HepG2 (cell line): ENCODE data around the gene ELL. TPM values are rescaled to one million over a fixed set of nuclear protein-coding genes. Genes with fewer than 3 reads are reported as not detected.

Source experiments
- ADNP ChIP-seq: sonication (generic); formaldehyde crosslinking; IDR thresholded peaks from 2 replicates; pipeline ENCODE4 v1.4.0; 2020; ENCODE audit warnings: missing genetic modification reagents
- CHCHD3 ChIP-seq: sonication (generic); formaldehyde crosslinking; IDR thresholded peaks from 2 replicates; pipeline ENCODE4 v1.8.0; 2022; ENCODE audit warnings: mild to moderate bottlenecking, missing genetic modification reagents, moderate library complexity
- ERF ChIP-seq: IDR thresholded peaks from 2 replicates; pipeline ENCODE4 v1.6.1; 2018; ENCODE audit warnings: missing biosample characterization, missing genetic modification reagents
- FOXA3 ChIP-seq: IDR thresholded peaks from 2 replicates; pipeline ENCODE4 v1.6.1; 2016; ENCODE audit warnings: missing genetic modification reagents, missing compliant biosample characterization
- HOXA9 ChIP-seq: sonication (generic); formaldehyde crosslinking; IDR thresholded peaks from 2 replicates; pipeline ENCODE4 v1.8.1; 2022; ENCODE audit warnings: missing genetic modification reagents, mild to moderate bottlenecking, moderate library complexity, borderline replicate concordance
- MED13 ChIP-seq: sonication (generic); formaldehyde crosslinking; IDR thresholded peaks from 2 replicates; pipeline ENCODE4 v1.5.0; 2020; ENCODE audit warnings: missing genetic modification reagents
- MTF2 ChIP-seq: sonication (generic); formaldehyde crosslinking; IDR thresholded peaks from 2 replicates; pipeline ENCODE4 v1.5.0; 2020; ENCODE audit warnings: missing genetic modification reagents, borderline replicate concordance
- NFIB ChIP-seq: sonication (generic); formaldehyde crosslinking; IDR thresholded peaks from 2 replicates; pipeline ENCODE4 v1.9.0; 2021; ENCODE audit warnings: missing genetic modification reagents, mild to moderate bottlenecking, borderline replicate concordance
- REL ChIP-seq: sonication (generic); formaldehyde crosslinking; conservative IDR thresholded peaks from 2 replicates; pipeline ENCODE4 v1.8.0; 2022; ENCODE audit warnings: mild to moderate bottlenecking, missing genetic modification reagents, moderate library complexity
- RXRA ChIP-seq: sonication (generic); formaldehyde crosslinking; IDR thresholded peaks from 2 replicates; pipeline ENCODE4 v1.5.1; 2020; ENCODE audit warnings: missing genetic modification reagents
- RXRB ChIP-seq: IDR thresholded peaks from 2 replicates; pipeline ENCODE4 v1.6.1; 2016; ENCODE audit warnings: borderline replicate concordance, missing genetic modification reagents, missing compliant biosample characterization
- SALL1 ChIP-seq: sonication (generic); formaldehyde crosslinking; IDR thresholded peaks from 2 replicates; pipeline ENCODE4 v1.8.0; 2022; ENCODE audit warnings: mild to moderate bottlenecking, missing genetic modification reagents
- TSC22D2 ChIP-seq: sonication (generic); formaldehyde crosslinking; IDR thresholded peaks from 2 replicates; pipeline ENCODE4 v1.5.1; 2020; ENCODE audit warnings: missing genetic modification reagents, mild to moderate bottlenecking, borderline replicate concordance
- ZFP90 ChIP-seq: sonication (generic); formaldehyde crosslinking; IDR thresholded peaks from 2 replicates; pipeline ENCODE4 v1.8.0; 2022; ENCODE audit warnings: missing genetic modification reagents, mild to moderate bottlenecking, inconsistent platforms, borderline replicate concordance
- ZNF124 ChIP-seq: sonication (generic); formaldehyde crosslinking; IDR thresholded peaks from 2 replicates; pipeline ENCODE4 v1.4.0; 2020; ENCODE audit warnings: missing genetic modification reagents
- ZNF329 ChIP-seq: sonication (generic); formaldehyde crosslinking; IDR thresholded peaks from 2 replicates; pipeline ENCODE4 v1.9.0; 2021; ENCODE audit warnings: low read depth, mild to moderate bottlenecking, missing genetic modification reagents
- ZNF430 ChIP-seq: sonication (generic); formaldehyde crosslinking; IDR thresholded peaks from 2 replicates; pipeline ENCODE4 v1.9.0; 2021; ENCODE audit warnings: mild to moderate bottlenecking, missing genetic modification reagents
- ZNF619 ChIP-seq: sonication (generic); formaldehyde crosslinking; IDR thresholded peaks from 2 replicates; pipeline ENCODE4 v1.4.0; 2020; ENCODE audit warnings: mild to moderate bottlenecking, missing genetic modification reagents
- ZNF720 ChIP-seq: sonication (generic); formaldehyde crosslinking; IDR thresholded peaks from 2 replicates; pipeline ENCODE4 v1.4.0; 2020; ENCODE audit warnings: missing genetic modification reagents
- ZNF788 ChIP-seq: sonication (generic); formaldehyde crosslinking; IDR thresholded peaks from 2 replicates; pipeline ENCODE4 v1.5.0; 2020; ENCODE audit warnings: mild to moderate bottlenecking, missing genetic modification reagents, borderline replicate concordance
- ZNF792 ChIP-seq: IDR thresholded peaks from 2 replicates; pipeline ENCODE4 v1.6.1; 2016
- polyA plus RNA-seq, 8 experiments: library from polyadenylated mRNA; depleted of rRNA in 3 of 8; stranded (reverse) in 7 of 8; unstranded in 1 of 8; fragments of >200 nt; fragmentation: Illumina TruSeq in 4 of 8; extraction: Trizol in 4 of 8; gene quantifications; 2 replicates each; pipeline versions ENCODE4 v1.2.1 to v1.2.3, GENCODE V29; 2011 to 2016; ENCODE audit warnings: low read depth in 4 of 8, missing spikeins in 1 of 8, mixed read lengths in 1 of 8; ENCODE audit not compliant: insufficient read depth in 1 of 8
- total RNA-seq, 5 experiments: library from RNA; depleted of rRNA; stranded (reverse); fragments of >200 nt; fragmentation: Illumina TruSeq; extraction: Trizol; gene quantifications; 2 replicates each; pipeline ENCODE4 v1.2.3, GENCODE V29; 2016; ENCODE audit warnings: low read depth in 1 of 5
- TF ChIP-seq, protein P1 (sequence below): sonication (generic); formaldehyde crosslinking; IDR thresholded peaks from 2 replicates; pipeline ENCODE4 v1.8.1; 2022; ENCODE audit warnings: low read depth, mild to moderate bottlenecking, missing genetic modification reagents
- TF ChIP-seq, protein P2 (sequence below): IDR thresholded peaks from 2 replicates; pipeline ENCODE4 v1.4.0; 2020; ENCODE audit warnings: mild to moderate bottlenecking, missing genetic modification reagents

The ELL gene
- total and polyA plus RNA-seq, 2 of the 13 experiments (the other 11 are each of a cell fraction or from before 2014, with no cell fraction given) = 3.7 to 5.4 TPM

DNA sequence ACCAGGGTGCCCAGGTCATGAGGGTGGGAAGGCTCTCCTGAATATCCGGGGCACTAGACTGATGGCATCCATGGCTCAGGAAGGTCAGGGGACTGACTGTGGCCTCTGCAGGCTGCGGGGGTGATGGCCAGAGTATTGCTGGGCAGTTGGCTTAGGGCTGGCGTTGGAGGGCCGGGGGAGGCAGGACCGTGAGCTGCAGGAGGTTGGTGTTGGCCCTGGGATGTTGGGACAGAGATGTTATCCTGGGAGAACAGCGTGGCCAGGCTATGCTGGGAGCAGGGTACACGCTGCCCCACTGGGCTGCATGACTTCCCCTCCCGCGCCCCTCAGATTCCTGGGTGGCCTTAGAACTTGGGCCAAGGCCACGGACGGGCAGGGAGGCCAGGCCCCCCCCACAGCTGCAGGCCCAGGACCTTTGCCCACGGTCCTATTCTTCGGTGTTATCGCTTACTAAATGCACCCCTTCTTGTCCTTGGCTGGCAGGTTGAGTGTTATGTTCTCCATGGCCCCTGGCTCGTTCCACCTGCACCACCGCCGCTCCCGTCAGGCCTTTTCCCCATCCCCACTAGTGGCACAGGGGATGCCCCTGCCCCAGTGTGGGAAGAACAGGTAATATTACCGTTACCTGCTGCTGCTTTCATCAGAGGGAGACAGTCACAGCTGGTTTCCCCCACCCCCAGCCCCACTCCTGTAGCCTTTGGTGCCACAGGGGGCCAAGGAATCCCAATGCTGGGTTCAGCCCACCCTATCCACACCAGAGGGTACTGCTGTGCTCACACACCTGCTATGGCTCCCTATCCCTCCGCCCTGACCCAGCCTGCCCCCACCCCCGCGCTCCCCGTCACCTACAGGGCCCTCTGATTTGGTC, 80.7 kb downstream of the ELL start (continued):
- TF ChIP-seq CHCHD3 (CRISPR knock-in tag) (0 out of 2 replicates have a peak, but pooled peaks have one; percentile 12), ERF (no peak), NFIB (no peak), ZNF720 (CRISPR knock-in tag) (no peak), SALL1 (CRISPR knock-in tag) (peak; percentile 58), TSC22D2 (CRISPR knock-in tag) (no peak), MTF2 (CRISPR knock-in tag) (no peak), ZNF619 (CRISPR knock-in tag) (no peak), ZNF430 (0 out of 2 replicates have a peak, but pooled peaks have one; percentile 19), RXRB (CRISPR knock-in tag) (0 out of 2 replicates have a peak, but pooled peaks have one; percentile 11), ZNF124 (CRISPR knock-in tag) (no peak), ZFP90 (CRISPR knock-in tag) (0 out of 2 replicates have a peak, but pooled peaks have one; percentile 29), FOXA3 (CRISPR knock-in tag) (no peak), ZNF329 (CRISPR knock-in tag) (no peak), ADNP (CRISPR knock-in tag) (0 out of 2 replicates have a peak, but pooled peaks have one; percentile 17), HOXA9 (CRISPR knock-in tag) (no peak), RXRA (peak; percentile 49; the same call in 1 of the 2 replicates), ZNF788 (CRISPR knock-in tag) (no peak), MED13 (CRISPR knock-in tag) (no peak), REL (CRISPR knock-in tag) (no peak), ZNF792 (CRISPR knock-in tag) (no peak)
- TF ChIP-seq, protein P1, sequence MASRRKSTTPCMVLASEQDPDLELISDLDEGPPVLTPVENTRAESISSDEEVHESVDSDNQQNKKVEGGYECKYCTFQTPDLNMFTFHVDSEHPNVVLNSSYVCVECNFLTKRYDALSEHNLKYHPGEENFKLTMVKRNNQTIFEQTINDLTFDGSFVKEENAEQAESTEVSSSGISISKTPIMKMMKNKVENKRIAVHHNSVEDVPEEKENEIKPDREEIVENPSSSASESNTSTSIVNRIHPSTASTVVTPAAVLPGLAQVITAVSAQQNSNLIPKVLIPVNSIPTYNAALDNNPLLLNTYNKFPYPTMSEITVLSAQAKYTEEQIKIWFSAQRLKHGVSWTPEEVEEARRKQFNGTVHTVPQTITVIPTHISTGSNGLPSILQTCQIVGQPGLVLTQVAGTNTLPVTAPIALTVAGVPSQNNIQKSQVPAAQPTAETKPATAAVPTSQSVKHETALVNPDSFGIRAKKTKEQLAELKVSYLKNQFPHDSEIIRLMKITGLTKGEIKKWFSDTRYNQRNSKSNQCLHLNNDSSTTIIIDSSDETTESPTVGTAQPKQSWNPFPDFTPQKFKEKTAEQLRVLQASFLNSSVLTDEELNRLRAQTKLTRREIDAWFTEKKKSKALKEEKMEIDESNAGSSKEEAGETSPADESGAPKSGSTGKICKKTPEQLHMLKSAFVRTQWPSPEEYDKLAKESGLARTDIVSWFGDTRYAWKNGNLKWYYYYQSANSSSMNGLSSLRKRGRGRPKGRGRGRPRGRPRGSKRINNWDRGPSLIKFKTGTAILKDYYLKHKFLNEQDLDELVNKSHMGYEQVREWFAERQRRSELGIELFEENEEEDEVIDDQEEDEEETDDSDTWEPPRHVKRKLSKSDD (CRISPR knock-in tag) = no peak
- TF ChIP-seq, protein P2, sequence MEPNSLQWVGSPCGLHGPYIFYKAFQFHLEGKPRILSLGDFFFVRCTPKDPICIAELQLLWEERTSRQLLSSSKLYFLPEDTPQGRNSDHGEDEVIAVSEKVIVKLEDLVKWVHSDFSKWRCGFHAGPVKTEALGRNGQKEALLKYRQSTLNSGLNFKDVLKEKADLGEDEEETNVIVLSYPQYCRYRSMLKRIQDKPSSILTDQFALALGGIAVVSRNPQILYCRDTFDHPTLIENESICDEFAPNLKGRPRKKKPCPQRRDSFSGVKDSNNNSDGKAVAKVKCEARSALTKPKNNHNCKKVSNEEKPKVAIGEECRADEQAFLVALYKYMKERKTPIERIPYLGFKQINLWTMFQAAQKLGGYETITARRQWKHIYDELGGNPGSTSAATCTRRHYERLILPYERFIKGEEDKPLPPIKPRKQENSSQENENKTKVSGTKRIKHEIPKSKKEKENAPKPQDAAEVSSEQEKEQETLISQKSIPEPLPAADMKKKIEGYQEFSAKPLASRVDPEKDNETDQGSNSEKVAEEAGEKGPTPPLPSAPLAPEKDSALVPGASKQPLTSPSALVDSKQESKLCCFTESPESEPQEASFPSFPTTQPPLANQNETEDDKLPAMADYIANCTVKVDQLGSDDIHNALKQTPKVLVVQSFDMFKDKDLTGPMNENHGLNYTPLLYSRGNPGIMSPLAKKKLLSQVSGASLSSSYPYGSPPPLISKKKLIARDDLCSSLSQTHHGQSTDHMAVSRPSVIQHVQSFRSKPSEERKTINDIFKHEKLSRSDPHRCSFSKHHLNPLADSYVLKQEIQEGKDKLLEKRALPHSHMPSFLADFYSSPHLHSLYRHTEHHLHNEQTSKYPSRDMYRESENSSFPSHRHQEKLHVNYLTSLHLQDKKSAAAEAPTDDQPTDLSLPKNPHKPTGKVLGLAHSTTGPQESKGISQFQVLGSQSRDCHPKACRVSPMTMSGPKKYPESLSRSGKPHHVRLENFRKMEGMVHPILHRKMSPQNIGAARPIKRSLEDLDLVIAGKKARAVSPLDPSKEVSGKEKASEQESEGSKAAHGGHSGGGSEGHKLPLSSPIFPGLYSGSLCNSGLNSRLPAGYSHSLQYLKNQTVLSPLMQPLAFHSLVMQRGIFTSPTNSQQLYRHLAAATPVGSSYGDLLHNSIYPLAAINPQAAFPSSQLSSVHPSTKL (CRISPR knock-in tag) = peak; percentile 37; the same call in 1 of the 2 replicates
